GM12878 (cell line): Measurements from ENCODE around the gene ARHGDIA. TPM values are rescaled to one million over a fixed set of nuclear protein-coding genes. Genes with fewer than 3 reads are reported as not detected.
A peak's percentile ranks its signal among the peaks of the same experiment; 100 is the strongest.

ENCODE experiments used
- BHLHE40 ChIP-seq, 2 experiments: fragments of 450-650 bp in 1 of 2; IDR thresholded peaks; 2 replicates each; pipeline ENCODE4 v1.6.1; 2011 to 2017; ENCODE audit warnings: low read depth in 2 of 2, borderline replicate concordance in 1 of 2, improper control_type of control experiment in 1 of 2, low read length in 1 of 2, mild to moderate bottlenecking in 1 of 2
- CTCF ChIP-seq, 3 experiments: IDR thresholded peaks in 2 of 3; conservative IDR thresholded peaks in 1 of 3; 2 replicates each; pipeline ENCODE4 v1.5.1; 2011; ENCODE audit warnings: low read depth in 3 of 3, low read length in 3 of 3, mild to moderate bottlenecking in 3 of 3, control low read depth in 2 of 3, moderate library complexity in 2 of 3, inconsistent platforms in 1 of 3, mixed read lengths in 1 of 3; ENCODE audit not compliant: control insufficient read depth in 2 of 3, insufficient read depth in 1 of 3; ENCODE audit errors: extremely low read depth in 1 of 3
- EGR1 ChIP-seq, 2 experiments: IDR thresholded peaks; 1 replicate in 1 of 2; 2 replicates in 1 of 2; pipeline ENCODE4 v1.6.1; 2011 to 2012; ENCODE audit warnings: low read depth in 2 of 2, low read length in 2 of 2, borderline replicate concordance in 1 of 2, mild to moderate bottlenecking in 1 of 2, moderate library complexity in 1 of 2
- FOXK2 ChIP-seq: fragments of 450-650 bp; IDR thresholded peaks from 2 replicates; pipeline ENCODE4 v1.6.1; 2017; ENCODE audit warnings: mild to moderate bottlenecking, moderate library complexity
- KLF5 ChIP-seq: fragments of 450-650 bp; IDR thresholded peaks from 2 replicates; pipeline ENCODE4 v1.6.1; 2014; ENCODE audit warnings: mild to moderate bottlenecking; ENCODE audit not compliant: partially characterized antibody
- MYB ChIP-seq: fragments of 150-350 bp; IDR thresholded peaks from 2 replicates; pipeline ENCODE4 v1.6.1; 2014; ENCODE audit warnings: mild to moderate bottlenecking, low read depth, low read length, borderline replicate concordance
- NR2F1 ChIP-seq: fragments of 450-650 bp; conservative IDR thresholded peaks from 2 replicates; pipeline ENCODE4 v1.6.1; 2017; ENCODE audit warnings: mild to moderate bottlenecking
- PRDM15 ChIP-seq: fragments of 450-650 bp; formaldehyde crosslinking; IDR thresholded peaks from 2 replicates; pipeline ENCODE4 v1.4.0; 2020; ENCODE audit warnings: mild to moderate bottlenecking, moderate library complexity
- SMAD1 ChIP-seq: fragments of 450-650 bp; IDR thresholded peaks from 2 replicates; pipeline ENCODE4 v1.6.1; 2018; ENCODE audit warnings: mild to moderate bottlenecking, low read depth; ENCODE audit not compliant: partially characterized antibody
- WRNIP1 ChIP-seq: IDR thresholded peaks from 2 replicates; pipeline ENCODE4 v1.6.1; 2011; ENCODE audit warnings: low read depth, low read length, improper control_type of control experiment, borderline replicate concordance
- ZBTB40 ChIP-seq: fragments of 450-650 bp; IDR thresholded peaks from 2 replicates; pipeline ENCODE4 v1.6.1; 2016; ENCODE audit warnings: mild to moderate bottlenecking, moderate library complexity, borderline replicate concordance
- polyA plus RNA-seq, 11 experiments: library from polyadenylated mRNA; depleted of rRNA in 4 of 11; unstranded in 6 of 11; stranded (reverse) in 5 of 11; fragments of >200 nt; fragmentation: Nextera tagmentation in 4 of 11; fragmentation: Illumina TruSeq in 1 of 11; extraction: Ambion mirVana in 4 of 11; extraction: Trizol in 1 of 11; gene quantifications; 1 replicate in 1 of 11; 2 replicates in 10 of 11; pipeline versions ENCODE4 v1.2.1 to v1.2.3, GENCODE V29; 2011 to 2016; ENCODE audit warnings: inconsistent platforms in 2 of 11, missing spikeins in 2 of 11, low read depth in 1 of 11
- total RNA-seq, 4 experiments: library from RNA; depleted of rRNA in 3 of 4; stranded (reverse); fragments of >200 nt in 3 of 4; fragmentation: Illumina TruSeq in 1 of 4; extraction: Trizol in 1 of 4; gene quantifications; 2 replicates each; pipeline versions ENCODE4 v1.2.1 to v1.2.3, GENCODE V29; 2013 to 2021
- TF ChIP-seq, protein P1 (sequence below): IDR thresholded peaks from 2 replicates; pipeline ENCODE4 v1.6.1; 2012; ENCODE audit warnings: low read depth, low read length, improper control_type of control experiment
- TF ChIP-seq, protein P2 (sequence below): IDR thresholded peaks from 2 replicates; pipeline ENCODE4 v1.6.1; 2012; ENCODE audit warnings: low read length, inconsistent platforms

Gene ARHGDIA
- total and polyA plus RNA-seq, 10 of the 15 experiments (the other 5 are each of a cell fraction or from before 2014, with no cell fraction given) = 17.9 to 552 (median 169) TPM

- no peak for TF ChIP-seq MYB
- TF ChIP-seq, protein P1, sequence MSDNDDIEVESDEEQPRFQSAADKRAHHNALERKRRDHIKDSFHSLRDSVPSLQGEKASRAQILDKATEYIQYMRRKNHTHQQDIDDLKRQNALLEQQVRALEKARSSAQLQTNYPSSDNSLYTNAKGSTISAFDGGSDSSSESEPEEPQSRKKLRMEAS = peak; percentile 25; the same call in 1 of the 2 replicates
- TF ChIP-seq SMAD1 = no peak
- peak; percentile 45 to 84; a peak in 3 of 4 replicates for TF ChIP-seq BHLHE40 (IDR thresholded peaks at IDR 0.05; ENCODE audit: borderline replicate concordance in 1 of 2, low read depth in 2 of 2, low read length in 1 of 2)
- TF ChIP-seq FOXK2 = no peak
- no peak for TF ChIP-seq KLF5
- no peak for TF ChIP-seq ZBTB40
- no peak for TF ChIP-seq NR2F1
- TF ChIP-seq WRNIP1 = no peak
- TF ChIP-seq, protein P2, sequence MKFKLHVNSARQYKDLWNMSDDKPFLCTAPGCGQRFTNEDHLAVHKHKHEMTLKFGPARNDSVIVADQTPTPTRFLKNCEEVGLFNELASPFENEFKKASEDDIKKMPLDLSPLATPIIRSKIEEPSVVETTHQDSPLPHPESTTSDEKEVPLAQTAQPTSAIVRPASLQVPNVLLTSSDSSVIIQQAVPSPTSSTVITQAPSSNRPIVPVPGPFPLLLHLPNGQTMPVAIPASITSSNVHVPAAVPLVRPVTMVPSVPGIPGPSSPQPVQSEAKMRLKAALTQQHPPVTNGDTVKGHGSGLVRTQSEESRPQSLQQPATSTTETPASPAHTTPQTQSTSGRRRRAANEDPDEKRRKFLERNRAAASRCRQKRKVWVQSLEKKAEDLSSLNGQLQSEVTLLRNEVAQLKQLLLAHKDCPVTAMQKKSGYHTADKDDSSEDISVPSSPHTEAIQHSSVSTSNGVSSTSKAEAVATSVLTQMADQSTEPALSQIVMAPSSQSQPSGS = peak; percentile 2; the same call in 1 of the 2 replicates
- no peak for TF ChIP-seq CTCF (IDR thresholded peaks at IDR 0.05 in 2 of 3, conservative IDR thresholded peaks at IDR 0.05 in 1 of 3; ENCODE audit: control insufficient read depth in 2 of 3, extremely low read depth in 1 of 3, insufficient read depth in 1 of 3, low read depth in 3 of 3, low read length in 3 of 3)
- no peak for TF ChIP-seq PRDM15 (CRISPR knock-in tag)
- TF ChIP-seq EGR1 (IDR thresholded peaks at IDR 0.05; ENCODE audit: borderline replicate concordance in 1 of 2, low read depth in 2 of 2, low read length in 2 of 2) = no peak
These were observed 3.8 kb downstream of the ARHGDIA start (continued) for GRCh38 chr17:81867170-81867990.
